ENCODE measurements around the gene RNF13. TPM values are rescaled to one million over a fixed set of nuclear protein-coding genes. Genes with fewer than 3 reads are reported as not detected.
"Not testable (repeated sequence)": the region's sequence is repeated elsewhere in the genome, so short reads cannot be mapped to it uniquely, and the experiment has no call there.

RNF13 gene
- total and polyA plus RNA-seq, 8 donors, result 18.1 to 51.9 (median 35.3) TPM

GRCh38 chr3:149877668-149878067, 64.7 kb downstream of the RNF13 start:
- Histone ChIP-seq H3K4me3 (no peak overlapping the region), H3K27ac (no peak overlapping the region), H3K27me3 (no peaks in the 10 kb centered on the region), H3K36me3 (no peaks in the 10 kb centered on the region), H3K4me1 (no peaks in the 10 kb centered on the region), H3K9me3 (no peaks in the 10 kb centered on the region)
- FAIRE-seq (no peak), DNase-seq (no peak), ATAC-seq (no peak)
- no peak for TF ChIP-seq CTCF (IDR thresholded peaks at IDR 0.05)
- 92 to 96% methylated on average over 1 of the region's 1 CpG for WGBS, 2 donors
- intact Hi-C loops (cut with DNase I), result no loop called here

DNA sequence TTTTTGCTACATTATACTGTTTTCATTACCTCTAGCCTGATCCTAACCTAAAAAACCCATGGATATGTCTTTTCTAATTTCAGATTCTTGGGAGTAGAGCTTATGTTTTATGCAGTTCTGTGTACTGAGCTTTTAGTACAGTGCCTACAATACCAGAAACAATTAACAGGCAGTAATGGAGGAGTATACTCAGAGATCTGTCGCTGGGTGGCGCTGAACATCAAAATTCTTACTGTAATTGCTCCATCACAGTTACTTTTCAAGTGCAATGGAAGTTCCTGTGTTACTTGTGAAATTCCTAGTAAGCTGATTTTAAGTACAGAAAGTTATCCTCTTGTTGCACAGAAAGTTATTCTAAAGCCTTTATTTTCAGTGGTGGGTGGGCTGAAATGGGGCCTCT, 66.9 kb downstream of the RNF13 start:
- Histone ChIP-seq H3K27ac (no peak overlapping the region), H3K4me3 (no peak overlapping the region), H3K9me3 (no peaks in the 10 kb centered on the region), H3K27me3 (no peaks in the 10 kb centered on the region), H3K36me3 (no peaks in the 10 kb centered on the region), H3K4me1 (no peaks in the 10 kb centered on the region)
- DNase-seq, result peak in 4 of 6 donors; percentile 5 to 63 (median 22)
- FAIRE-seq, result peak; percentile 17
- WGBS, 2 donors, result 16 to 19% methylated on average over 2 of the region's 2 CpGs
- peak in 3 of 4 donors; percentile 69 to 76 (median 73) for ATAC-seq
- intact Hi-C loops (cut with DNase I), result no loop called here
- TF ChIP-seq CTCF (IDR thresholded peaks at IDR 0.05), result peak in 1 of 4 donors; percentile 12

GRCh38 chr3:149881879-149882278, 68.9 kb downstream of the RNF13 start:
- TF ChIP-seq CTCF (IDR thresholded peaks at IDR 0.05), result no peak
- ATAC-seq (no peak), FAIRE-seq (no peak), DNase-seq (no peak)
- Histone ChIP-seq H3K27ac (no peak overlapping the region), H3K27me3 (no peaks in the 10 kb centered on the region), H3K4me3 (no peak overlapping the region), H3K4me1 (no peaks in the 10 kb centered on the region), H3K9me3 (no peaks in the 10 kb centered on the region), H3K36me3 (peaks cover 0 to under 1% (median 0%) of the 10 kb centered on the region in 3 donors)
- intact Hi-C loops (cut with DNase I), result no loop called here
- 67 to 79% methylated on average over 4 of the region's 4 CpGs for WGBS, 2 donors

- H3K27me3 ChIP-seq, result no peaks in the 10 kb centered on the region
- H3K36me3 ChIP-seq, result peaks cover 0 to 12% (median 0%) of the 10 kb centered on the region in 3 donors
- H3K9me3 ChIP-seq, result no peaks in the 10 kb centered on the region
- intact Hi-C loops (cut with DNase I), result no loop called here
- 96 to 98% methylated on average over 1 of the region's 1 CpG for WGBS, 2 donors
- DNase-seq (no peak), ATAC-seq (no peak), FAIRE-seq (no peak)
- H3K4me1 ChIP-seq, result no peaks in the 10 kb centered on the region
- H3K4me3 ChIP-seq, result no peak overlapping the region
- no peak overlapping the region for H3K27ac ChIP-seq
- no peak for TF ChIP-seq CTCF (IDR thresholded peaks at IDR 0.05)
Observed at GRCh38 chr3:149883134-149883533, 70.1 kb downstream of the RNF13 start.

GRCh38 chr3:149883860-149884259, 70.8 kb downstream of the RNF13 start:
- H3K27me3 ChIP-seq; H3K9me3 ChIP-seq; DNase-seq; FAIRE-seq; H3K27ac ChIP-seq; H3K4me1 ChIP-seq; ATAC-seq; H3K4me3 ChIP-seq; intact Hi-C loops (cut with DNase I): not testable (repeated sequence)
- peaks cover 0 to 12% (median 0%) of the 10 kb centered on the region in 3 donors for H3K36me3 ChIP-seq
- 97 to 99% methylated on average over 5 of the region's 5 CpGs for WGBS, 2 donors

- H3K4me3 ChIP-seq; H3K27me3 ChIP-seq; intact Hi-C loops (cut with DNase I); H3K27ac ChIP-seq; ATAC-seq; H3K4me1 ChIP-seq; DNase-seq; H3K9me3 ChIP-seq; FAIRE-seq: not testable (repeated sequence)
- H3K36me3 ChIP-seq, result peaks cover 0 to 12% (median 0%) of the 10 kb centered on the region in 3 donors
Observed at GRCh38 chr3:149884848-149885247, 71.8 kb downstream of the RNF13 start.

Data from pancreas (tissue), 10 donors.